ENCODE measurements around the gene COLEC11.
"Not testable (repeated sequence)": the region's sequence is repeated elsewhere in the genome, so short reads cannot be mapped to it uniquely, and the experiment has no call there.

Gene COLEC11

GRCh38 chr2:3572620-3573019 is 22.3 kb upstream of the COLEC11 start:
- Histone ChIP-seq H3K27ac (no peak overlapping the region), H3K27me3 (no peaks in the 10 kb centered on the region), H3K4me3 (ENCODE audit: low read depth in 1 of 2, low read length in 1 of 2) (no peak overlapping the region), H3K4me1 (ENCODE audit: control insufficient read depth in 1 of 2, insufficient read depth in 1 of 2, low read depth in 1 of 2, low read length in 1 of 2) (peaks cover 8 to 12% of the 10 kb centered on the region in 2 experiments), H3K36me3 (peaks cover 13% of the 10 kb centered on the region), H3K9me3 (no peaks in the 10 kb centered on the region)
- TF ChIP-seq CTCF (IDR thresholded peaks at IDR 0.05): no peak

DNA sequence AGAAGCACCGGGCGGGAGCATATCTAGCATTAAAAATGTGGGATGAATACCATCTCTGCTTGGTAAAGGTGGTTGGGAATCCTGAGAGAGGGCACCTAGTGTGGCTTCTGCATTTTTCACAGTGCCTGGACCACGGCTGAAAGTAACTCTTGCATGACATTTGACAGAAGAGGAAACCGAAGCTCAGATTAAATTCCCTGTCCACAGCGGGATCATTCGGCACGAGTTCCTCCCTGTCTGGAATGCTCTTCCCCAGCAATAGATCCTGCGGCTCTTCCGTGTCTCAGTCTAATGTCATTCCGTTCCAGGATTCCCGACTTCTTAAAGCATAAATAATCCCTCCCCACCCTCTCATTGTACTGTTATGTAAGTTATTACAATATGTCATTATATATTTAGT is 20.8 kb upstream of the COLEC11 start:
- Histone ChIP-seq H3K4me3 (ENCODE audit: low read depth in 1 of 2, low read length in 1 of 2) (peak overlapping the region; percentile 70 to 98), H3K27me3 (no peaks in the 10 kb centered on the region), H3K9me3 (no peaks in the 10 kb centered on the region), H3K4me1 (ENCODE audit: control insufficient read depth in 1 of 2, insufficient read depth in 1 of 2, low read depth in 1 of 2, low read length in 1 of 2) (peaks cover 8 to 12% of the 10 kb centered on the region in 2 experiments), H3K27ac (no peak overlapping the region), H3K36me3 (peaks cover 29% of the 10 kb centered on the region)
- no peak for TF ChIP-seq CTCF (IDR thresholded peaks at IDR 0.05)

- H3K27ac ChIP-seq: peak overlapping the region; percentile 80
- H3K36me3 ChIP-seq: peaks cover 44% of the 10 kb centered on the region
- H3K4me1 ChIP-seq (ENCODE audit: control insufficient read depth in 1 of 2, insufficient read depth in 1 of 2, low read depth in 1 of 2, low read length in 1 of 2): peaks cover 8 to 12% of the 10 kb centered on the region in 2 experiments
- H3K9me3 ChIP-seq: no peaks in the 10 kb centered on the region
- peak overlapping the region; percentile 70 to 98 for H3K4me3 ChIP-seq (ENCODE audit: low read depth in 1 of 2, low read length in 1 of 2)
- no peak for TF ChIP-seq CTCF (IDR thresholded peaks at IDR 0.05)
- H3K27me3 ChIP-seq: no peaks in the 10 kb centered on the region
Measured at GRCh38 chr2:3575534-3576262, 19.2 kb upstream of the COLEC11 start.

DNA sequence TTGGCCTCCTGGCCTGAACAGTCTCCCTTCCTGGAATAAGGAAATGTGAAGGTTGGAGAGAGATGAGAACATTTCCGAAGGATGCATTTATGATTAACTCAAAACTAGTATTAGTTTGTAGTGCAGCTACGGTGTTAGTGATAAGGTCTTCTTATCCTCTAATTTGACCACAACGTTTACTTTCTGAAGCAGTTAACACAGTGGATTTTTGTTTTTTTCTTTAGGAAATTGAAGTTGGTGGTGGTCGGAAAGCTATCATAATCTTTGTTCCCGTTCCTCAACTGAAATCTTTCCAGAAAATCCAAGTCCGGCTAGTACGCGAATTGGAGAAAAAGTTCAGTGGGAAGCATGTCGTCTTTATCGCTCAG is 18.7 kb upstream of the COLEC11 start:
- H3K27ac ChIP-seq: peak overlapping the region; percentile 80
- H3K27me3 ChIP-seq, H3K9me3 ChIP-seq: not testable (repeated sequence)
- peak overlapping the region; percentile 70 to 98 for H3K4me3 ChIP-seq (ENCODE audit: low read depth in 1 of 2, low read length in 1 of 2)
- H3K36me3 ChIP-seq: peaks cover 49% of the 10 kb centered on the region
- peaks cover 8 to 12% of the 10 kb centered on the region in 2 experiments for H3K4me1 ChIP-seq (ENCODE audit: control insufficient read depth in 1 of 2, insufficient read depth in 1 of 2, low read depth in 1 of 2, low read length in 1 of 2)

DNA sequence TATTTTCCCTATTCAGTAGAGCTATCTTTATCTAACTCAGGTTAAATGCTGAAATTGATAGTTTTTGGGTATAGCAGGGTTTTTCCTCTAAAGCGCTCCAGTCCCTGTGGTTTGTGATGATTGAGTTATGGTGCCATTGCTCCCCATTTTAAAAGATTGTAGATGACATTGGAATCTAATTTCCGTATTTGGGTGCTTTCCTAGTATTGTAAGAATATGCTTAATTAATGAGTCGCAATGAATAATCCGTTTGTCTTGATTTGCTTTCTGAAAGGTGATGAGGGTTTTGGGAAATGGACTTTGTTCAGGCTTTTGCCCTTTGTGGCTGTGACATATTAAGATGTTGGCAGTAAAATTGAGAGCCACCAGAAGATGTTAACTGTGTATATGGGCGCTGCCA is 15.9 kb upstream of the COLEC11 start:
- no peak overlapping the region for H3K4me3 ChIP-seq (ENCODE audit: low read depth in 1 of 2, low read length in 1 of 2)
- H3K27me3 ChIP-seq: no peaks in the 10 kb centered on the region
- peaks cover 8 to 12% of the 10 kb centered on the region in 2 experiments for H3K4me1 ChIP-seq (ENCODE audit: control insufficient read depth in 1 of 2, insufficient read depth in 1 of 2, low read depth in 1 of 2, low read length in 1 of 2)
- H3K36me3 ChIP-seq: peaks cover 68% of the 10 kb centered on the region
- no peak overlapping the region for H3K27ac ChIP-seq
- TF ChIP-seq CTCF (IDR thresholded peaks at IDR 0.05): no peak
- H3K9me3 ChIP-seq: no peaks in the 10 kb centered on the region

- Histone ChIP-seq H3K9me3 (no peaks in the 10 kb centered on the region), H3K27ac (no peak overlapping the region), H3K4me3 (ENCODE audit: low read depth in 1 of 2, low read length in 1 of 2) (no peak overlapping the region), H3K36me3 (peaks cover 72% of the 10 kb centered on the region), H3K27me3 (no peaks in the 10 kb centered on the region), H3K4me1 (ENCODE audit: control insufficient read depth in 1 of 2, insufficient read depth in 1 of 2, low read depth in 1 of 2, low read length in 1 of 2) (peaks cover 8% of the 10 kb centered on the region in 2 experiments)
- no peak for TF ChIP-seq CTCF (IDR thresholded peaks at IDR 0.05)
Measured at GRCh38 chr2:3580449-3580848, 14.5 kb upstream of the COLEC11 start.
